Measurements from ENCODE around the gene TTLL11.

The TTLL11 gene

GRCh38 chr9:121963528-121963995, 129.5 kb downstream of the TTLL11 start:
- Histone ChIP-seq H3K4ac (ENCODE audit: low read length) (no peak overlapping the region), H3K4me2 (ENCODE audit: insufficient read depth, low read length, poor library complexity, severe bottlenecking) (no peak overlapping the region), H3K27ac (replicated peaks; ENCODE audit: low read length) (no peak overlapping the region), H4K91ac (ENCODE audit: low read depth, low read length, poor library complexity) (no peak overlapping the region), H3K36me3 (replicated peaks in 1 of 2; ENCODE audit: control insufficient read depth in 2 of 2, insufficient read depth in 2 of 2, low read length in 2 of 2) (no peaks in the 10 kb centered on the region), H2BK12ac (ENCODE audit: low read length) (no peak overlapping the region), H4K8ac (ENCODE audit: low read depth, low read length) (no peak overlapping the region), H2BK5ac (ENCODE audit: low read length) (no peak overlapping the region), H3K79me1 (ENCODE audit: low read depth, low read length) (no peaks in the 10 kb centered on the region), H2BK15ac (ENCODE audit: low read length) (no peak overlapping the region), H3K4me3 (ENCODE audit: low read length in 2 of 2) (no peak overlapping the region), H3K4me1 (ENCODE audit: control insufficient read depth in 2 of 2, insufficient read depth in 1 of 2, low read depth in 1 of 2, low read length in 2 of 2) (peaks cover 2 to 4% of the 10 kb centered on the region in 2 donors), H2BK120ac (ENCODE audit: low read depth, low read length) (no peak overlapping the region), H3K27me3 (ENCODE audit: control insufficient read depth in 3 of 3, insufficient read depth in 3 of 3, low read depth in 1 of 3, low read length in 3 of 3) (peaks cover 0 to 23% (median 0%) of the 10 kb centered on the region in 3 experiments), H3K18ac (ENCODE audit: low read length) (no peak overlapping the region), H2AK5ac (ENCODE audit: low read depth, low read length) (no peak overlapping the region), H3K9ac (ENCODE audit: low read depth, low read length, poor library complexity) (no peak overlapping the region), H3K14ac (ENCODE audit: low read length) (no peak overlapping the region), H3K23ac (ENCODE audit: low read depth, low read length, poor library complexity) (no peak overlapping the region), H2AFZ (ENCODE audit: low read length) (no peak overlapping the region), H3K9me3 (replicated peaks in 1 of 2; ENCODE audit: control insufficient read depth in 2 of 2, insufficient read depth in 1 of 2, low read depth in 1 of 2, low read length in 2 of 2) (no peaks in the 10 kb centered on the region)
- no peak for DNase-seq (ENCODE audit: low spot score)
- WGBS, 2 donors (ENCODE audit: extremely low coverage in 2 of 2, insufficient read length in 2 of 2, insufficient replicate concordance in 1 of 2): no CpG with 5 or more reads among the region's 8 CpGs

GRCh38 chr9:121962421-121962820, 130.7 kb downstream of the TTLL11 start:
- H4K8ac ChIP-seq (ENCODE audit: low read depth, low read length): no peak overlapping the region
- H2BK15ac ChIP-seq (ENCODE audit: low read length): no peak overlapping the region
- H3K18ac ChIP-seq (ENCODE audit: low read length): no peak overlapping the region
- H3K9ac ChIP-seq (ENCODE audit: low read depth, low read length, poor library complexity): no peak overlapping the region
- no peaks in the 10 kb centered on the region for H3K36me3 ChIP-seq (replicated peaks in 1 of 2; ENCODE audit: control insufficient read depth in 2 of 2, insufficient read depth in 2 of 2, low read length in 2 of 2)
- no peak overlapping the region for H4K91ac ChIP-seq (ENCODE audit: low read depth, low read length, poor library complexity)
- no peak overlapping the region for H3K14ac ChIP-seq (ENCODE audit: low read length)
- no peak overlapping the region for H3K27ac ChIP-seq (replicated peaks; ENCODE audit: low read length)
- no peak overlapping the region for H2BK5ac ChIP-seq (ENCODE audit: low read length)
- H3K4me1 ChIP-seq (ENCODE audit: control insufficient read depth in 2 of 2, insufficient read depth in 1 of 2, low read depth in 1 of 2, low read length in 2 of 2): peaks cover 2 to 4% of the 10 kb centered on the region in 2 donors
- H2BK120ac ChIP-seq (ENCODE audit: low read depth, low read length): no peak overlapping the region
- no peak overlapping the region for H3K23ac ChIP-seq (ENCODE audit: low read depth, low read length, poor library complexity)
- no peaks in the 10 kb centered on the region for H3K9me3 ChIP-seq (replicated peaks in 1 of 2; ENCODE audit: control insufficient read depth in 2 of 2, insufficient read depth in 1 of 2, low read depth in 1 of 2, low read length in 2 of 2)
- H3K79me1 ChIP-seq (ENCODE audit: low read depth, low read length): no peaks in the 10 kb centered on the region
- H3K4me3 ChIP-seq (ENCODE audit: low read length in 2 of 2): no peak overlapping the region
- H3K4me2 ChIP-seq (ENCODE audit: insufficient read depth, low read length, poor library complexity, severe bottlenecking): no peak overlapping the region
- no peak for DNase-seq (ENCODE audit: low spot score)
- no peak overlapping the region for H2AK5ac ChIP-seq (ENCODE audit: low read depth, low read length)
- no CpG with 5 or more reads among the region's 1 CpG for WGBS, 2 donors (ENCODE audit: extremely low coverage in 2 of 2, insufficient read length in 2 of 2, insufficient replicate concordance in 1 of 2)
- no peak overlapping the region for H2BK12ac ChIP-seq (ENCODE audit: low read length)
- H3K4ac ChIP-seq (ENCODE audit: low read length): no peak overlapping the region
- no peak overlapping the region for H2AFZ ChIP-seq (ENCODE audit: low read length)
- H3K27me3 ChIP-seq (ENCODE audit: control insufficient read depth in 3 of 3, insufficient read depth in 3 of 3, low read depth in 1 of 3, low read length in 3 of 3): peaks cover 0 to 23% (median 0%) of the 10 kb centered on the region in 3 experiments

- H3K9me3 ChIP-seq (replicated peaks in 1 of 2; ENCODE audit: control insufficient read depth in 2 of 2, insufficient read depth in 1 of 2, low read depth in 1 of 2, low read length in 2 of 2): no peaks in the 10 kb centered on the region
- H3K27me3 ChIP-seq (ENCODE audit: control insufficient read depth in 3 of 3, insufficient read depth in 3 of 3, low read depth in 1 of 3, low read length in 3 of 3): peaks cover 0 to 23% (median 0%) of the 10 kb centered on the region in 3 experiments
- H3K14ac ChIP-seq (ENCODE audit: low read length): no peak overlapping the region
- no peaks in the 10 kb centered on the region for H3K79me1 ChIP-seq (ENCODE audit: low read depth, low read length)
- WGBS, 2 donors (ENCODE audit: extremely low coverage in 2 of 2, insufficient read length in 2 of 2, insufficient replicate concordance in 1 of 2): no CpG with 5 or more reads among the region's 7 CpGs
- H4K8ac ChIP-seq (ENCODE audit: low read depth, low read length): no peak overlapping the region
- H3K4me3 ChIP-seq (ENCODE audit: low read length in 2 of 2): no peak overlapping the region
- no peak for DNase-seq (ENCODE audit: low spot score)
- no peak overlapping the region for H2AFZ ChIP-seq (ENCODE audit: low read length)
- H4K91ac ChIP-seq (ENCODE audit: low read depth, low read length, poor library complexity): no peak overlapping the region
- H2BK5ac ChIP-seq (ENCODE audit: low read length): no peak overlapping the region
- no peak overlapping the region for H3K4ac ChIP-seq (ENCODE audit: low read length)
- H2AK5ac ChIP-seq (ENCODE audit: low read depth, low read length): no peak overlapping the region
- H3K23ac ChIP-seq (ENCODE audit: low read depth, low read length, poor library complexity): peak overlapping the region; percentile 66
- H3K36me3 ChIP-seq (replicated peaks in 1 of 2; ENCODE audit: control insufficient read depth in 2 of 2, insufficient read depth in 2 of 2, low read length in 2 of 2): no peaks in the 10 kb centered on the region
- no peak overlapping the region for H2BK15ac ChIP-seq (ENCODE audit: low read length)
- no peak overlapping the region for H3K4me2 ChIP-seq (ENCODE audit: insufficient read depth, low read length, poor library complexity, severe bottlenecking)
- peaks cover 2 to 4% of the 10 kb centered on the region in 2 donors for H3K4me1 ChIP-seq (ENCODE audit: control insufficient read depth in 2 of 2, insufficient read depth in 1 of 2, low read depth in 1 of 2, low read length in 2 of 2)
- no peak overlapping the region for H3K27ac ChIP-seq (replicated peaks; ENCODE audit: low read length)
- H3K18ac ChIP-seq (ENCODE audit: low read length): no peak overlapping the region
- peak overlapping the region; percentile 68 for H3K9ac ChIP-seq (ENCODE audit: low read depth, low read length, poor library complexity)
- no peak overlapping the region for H2BK12ac ChIP-seq (ENCODE audit: low read length)
- H2BK120ac ChIP-seq (ENCODE audit: low read depth, low read length): no peak overlapping the region
Measured at GRCh38 chr9:121960665-121961064, 132.4 kb downstream of the TTLL11 start.

GRCh38 chr9:121958530-121958929, 134.6 kb downstream of the TTLL11 start:
- no peak overlapping the region for H3K4me2 ChIP-seq (ENCODE audit: insufficient read depth, low read length, poor library complexity, severe bottlenecking)
- no peak overlapping the region for H4K8ac ChIP-seq (ENCODE audit: low read depth, low read length)
- no peak overlapping the region for H3K27ac ChIP-seq (replicated peaks; ENCODE audit: low read length)
- DNase-seq (ENCODE audit: low spot score): no peak
- no peak overlapping the region for H2AFZ ChIP-seq (ENCODE audit: low read length)
- H2AK5ac ChIP-seq (ENCODE audit: low read depth, low read length): no peak overlapping the region
- H3K18ac ChIP-seq (ENCODE audit: low read length): no peak overlapping the region
- no peak overlapping the region for H3K4ac ChIP-seq (ENCODE audit: low read length)
- no peak overlapping the region for H3K4me3 ChIP-seq (ENCODE audit: low read length in 2 of 2)
- H2BK15ac ChIP-seq (ENCODE audit: low read length): no peak overlapping the region
- no peak overlapping the region for H2BK12ac ChIP-seq (ENCODE audit: low read length)
- no peak overlapping the region for H2BK5ac ChIP-seq (ENCODE audit: low read length)
- no peak overlapping the region for H4K91ac ChIP-seq (ENCODE audit: low read depth, low read length, poor library complexity)
- no CpG with 5 or more reads among the region's 4 CpGs for WGBS, 2 donors (ENCODE audit: extremely low coverage in 2 of 2, insufficient read length in 2 of 2, insufficient replicate concordance in 1 of 2)
- peaks cover 0 to 18% (median 0%) of the 10 kb centered on the region in 3 experiments for H3K27me3 ChIP-seq (ENCODE audit: control insufficient read depth in 3 of 3, insufficient read depth in 3 of 3, low read depth in 1 of 3, low read length in 3 of 3)
- no peak overlapping the region for H3K9ac ChIP-seq (ENCODE audit: low read depth, low read length, poor library complexity)
- no peak overlapping the region for H2BK120ac ChIP-seq (ENCODE audit: low read depth, low read length)
- H3K14ac ChIP-seq (ENCODE audit: low read length): no peak overlapping the region
- no peaks in the 10 kb centered on the region for H3K79me1 ChIP-seq (ENCODE audit: low read depth, low read length)
- no peaks in the 10 kb centered on the region for H3K9me3 ChIP-seq (replicated peaks in 1 of 2; ENCODE audit: control insufficient read depth in 2 of 2, insufficient read depth in 1 of 2, low read depth in 1 of 2, low read length in 2 of 2)
- H3K23ac ChIP-seq (ENCODE audit: low read depth, low read length, poor library complexity): no peak overlapping the region
- H3K36me3 ChIP-seq (replicated peaks in 1 of 2; ENCODE audit: control insufficient read depth in 2 of 2, insufficient read depth in 2 of 2, low read length in 2 of 2): no peaks in the 10 kb centered on the region
- H3K4me1 ChIP-seq (ENCODE audit: control insufficient read depth in 2 of 2, insufficient read depth in 1 of 2, low read depth in 1 of 2, low read length in 2 of 2): peaks cover 2 to 4% of the 10 kb centered on the region in 2 donors
